Panc1 (cell line): ENCODE data around the gene UBAC2. TPM values are rescaled to one million over a fixed set of nuclear protein-coding genes. Genes with fewer than 3 reads are reported as not detected.

Source experiments
- ATAC-seq: fragments of 200-7000 bp; cut with Tn5 transposase; 2 replicates; pipeline ENCODE4 v1.9.1; 2020; ENCODE audit warnings: mild to moderate bottlenecking, moderate library complexity
- BruUV-seq: library from RNA; stranded (reverse); fragments of 400-500 nt; replicated peaks from 2 replicates; lab custom pipeline; 2021; lab: Mats Ljungman, UMichigan
- CTCF ChIA-PET: fragments of 300-600 bp; sonication (Branson Sonifier 250); formaldehyde crosslinking; loops from one replicate; lab custom pipeline; 2022; ENCODE audit warnings: antibody characterized with exemption; lab: Charles Lee
- POLR2A ChIA-PET: fragments of 300-600 bp; sonication (Branson Sonifier 250); formaldehyde crosslinking; loops from one replicate; lab custom pipeline; 2022; ENCODE audit warnings: antibody characterized with exemption; lab: Charles Lee
- DNase-seq: peaks from one replicate; pipeline ENCODE4 v3.0.0-alpha.2; 2010; ENCODE audit warnings: low read depth, low spot score
- H3K27ac ChIP-seq: 2 replicates; pipeline ENCODE4 v1.5.1; 2011; ENCODE audit warnings: mild to moderate bottlenecking, low read length, inconsistent platforms
- H3K27me3 ChIP-seq: fragments of 200-500 bp; sonication (Bioruptor generic); 2 replicates; pipeline ENCODE4 v1.6.0; 2014; ENCODE audit warnings: low read length, inconsistent platforms; ENCODE audit not compliant: control insufficient read depth, insufficient read depth
- H3K36me3 ChIP-seq: fragments of 200-500 bp; sonication (Bioruptor generic); 2 replicates; pipeline ENCODE4 v1.5.1; 2014; ENCODE audit warnings: inconsistent platforms, mild to moderate bottlenecking, low read length, moderate library complexity; ENCODE audit not compliant: control insufficient read depth, insufficient read depth
- H3K4me1 ChIP-seq: 2 replicates; pipeline ENCODE4 v1.5.1; 2011; ENCODE audit warnings: inconsistent platforms, mild to moderate bottlenecking, low read length, moderate library complexity; ENCODE audit not compliant: control insufficient read depth, insufficient read depth
- H3K4me3 ChIP-seq, 2 experiments: 2 replicates each; pipeline ENCODE4 v1.5.1; 2011 to 2012; ENCODE audit warnings: low read depth in 2 of 2, low read length in 2 of 2, mild to moderate bottlenecking in 2 of 2, inconsistent platforms in 1 of 2, moderate library complexity in 1 of 2
- H3K9me3 ChIP-seq: fragments of 200-500 bp; sonication (Bioruptor generic); 2 replicates; pipeline ENCODE4 v1.5.1; 2014; ENCODE audit warnings: low read depth, mild to moderate bottlenecking, inconsistent platforms, low read length, moderate library complexity; ENCODE audit not compliant: control insufficient read depth, insufficient read depth
- POLR2AphosphoS5 ChIP-seq: IDR thresholded peaks from 2 replicates; pipeline ENCODE4 v1.6.1; 2012; ENCODE audit warnings: mild to moderate bottlenecking, low read depth, low read length, moderate library complexity
- SIN3A ChIP-seq: IDR thresholded peaks from 2 replicates; pipeline ENCODE4 v1.6.1; 2012; ENCODE audit warnings: low read depth, mild to moderate bottlenecking, low read length, moderate library complexity, borderline replicate concordance; ENCODE audit not compliant: insufficient read depth
- TCF7L2 ChIP-seq: IDR thresholded peaks from 2 replicates; pipeline ENCODE4 v1.6.1; 2011; ENCODE audit warnings: mild to moderate bottlenecking, low read depth, low read length, inconsistent platforms
- in situ Hi-C: cut with HindIII; loops from 2 replicates; pipeline ENCODE4 v1.10.0; 2016; ENCODE audit warnings: low sequenced_read_pairs, low pct_unique_long_range_greater_than_20kb
- intact Hi-C: fragments of 100-400 bp; cut with micrococcal nuclease; formaldehyde crosslinking; loops from one replicate; pipeline ENCODE4 v1.10.0; 2022; ENCODE audit not compliant: unreplicated experiment
- total RNA-seq: library from RNA; stranded (reverse); gene quantifications from one replicate; pipeline ENCODE4 v1.2.1, GENCODE V29; 2021; ENCODE audit not compliant: unreplicated experiment
- TF ChIP-seq, protein P1 (sequence below): fragments of 450-650 bp; IDR thresholded peaks from 2 replicates; pipeline ENCODE4 v1.5.1; 2017; ENCODE audit warnings: mild to moderate bottlenecking
- TF ChIP-seq, protein P2 (sequence below), 2 experiments: IDR thresholded peaks; 2 replicates each; pipeline ENCODE4 v1.6.1; 2011 to 2012; ENCODE audit warnings: low read depth in 2 of 2, control low read depth in 1 of 2, low read length in 1 of 2, mild to moderate bottlenecking in 1 of 2, moderate library complexity in 1 of 2; ENCODE audit not compliant: insufficient read depth in 1 of 2

Gene UBAC2
- total RNA-seq, 1 experiment from 2014 or later = 40.8 TPM

DNA sequence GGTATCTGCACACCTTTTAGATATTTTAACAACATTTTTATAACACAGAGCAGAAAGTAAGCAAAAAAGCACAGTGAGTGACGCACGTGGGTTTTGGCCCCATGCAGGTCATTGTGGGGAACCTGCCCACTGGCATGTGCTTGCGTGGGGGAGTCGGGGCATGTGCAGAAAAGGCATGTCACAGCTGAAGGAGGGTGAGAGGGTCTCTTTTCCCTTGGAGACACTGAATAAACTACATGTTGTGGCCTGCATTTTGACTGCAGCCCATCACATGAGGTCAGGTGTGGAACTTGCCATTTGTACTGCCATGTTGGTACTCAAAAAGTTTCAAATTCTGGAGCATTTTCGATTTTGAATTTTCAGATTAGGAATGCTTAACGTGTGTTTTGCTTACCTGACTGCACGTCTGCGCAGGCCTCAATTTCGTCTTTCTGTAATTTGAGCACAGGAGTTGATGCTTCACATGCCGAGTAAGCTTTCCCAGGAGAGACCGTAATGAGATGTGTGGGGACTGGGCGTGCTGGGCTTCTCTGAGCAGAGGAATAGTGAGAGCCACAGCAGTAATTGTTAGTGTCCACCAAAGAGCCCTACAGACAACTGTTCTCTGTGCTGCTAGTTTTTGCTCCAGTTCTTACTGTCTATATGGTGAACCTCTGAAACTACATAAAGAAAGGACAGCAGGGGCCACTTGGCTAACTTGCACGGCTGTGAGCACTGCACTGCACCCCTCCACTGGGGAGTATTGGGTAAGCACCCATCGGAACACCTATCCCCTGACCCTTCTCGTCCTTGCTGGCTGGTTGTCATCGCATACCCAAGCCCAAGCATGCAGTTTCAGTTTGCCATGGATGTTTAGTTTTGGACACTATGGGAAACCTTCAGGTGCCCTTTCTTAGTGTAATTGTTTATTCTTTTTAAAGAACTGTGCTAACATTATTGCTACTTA lies 179.5 kb downstream of the UBAC2 start:
- no peaks in the 10 kb centered on the region for H3K4me1 ChIP-seq
- H3K27me3 ChIP-seq = no peaks in the 10 kb centered on the region
- intact Hi-C loops = no loop called here
- DNase-seq = no peak
- TF ChIP-seq POLR2AphosphoS5 (no peak), SIN3A (no peak), TCF7L2 (no peak)
- TF ChIP-seq, protein P1, sequence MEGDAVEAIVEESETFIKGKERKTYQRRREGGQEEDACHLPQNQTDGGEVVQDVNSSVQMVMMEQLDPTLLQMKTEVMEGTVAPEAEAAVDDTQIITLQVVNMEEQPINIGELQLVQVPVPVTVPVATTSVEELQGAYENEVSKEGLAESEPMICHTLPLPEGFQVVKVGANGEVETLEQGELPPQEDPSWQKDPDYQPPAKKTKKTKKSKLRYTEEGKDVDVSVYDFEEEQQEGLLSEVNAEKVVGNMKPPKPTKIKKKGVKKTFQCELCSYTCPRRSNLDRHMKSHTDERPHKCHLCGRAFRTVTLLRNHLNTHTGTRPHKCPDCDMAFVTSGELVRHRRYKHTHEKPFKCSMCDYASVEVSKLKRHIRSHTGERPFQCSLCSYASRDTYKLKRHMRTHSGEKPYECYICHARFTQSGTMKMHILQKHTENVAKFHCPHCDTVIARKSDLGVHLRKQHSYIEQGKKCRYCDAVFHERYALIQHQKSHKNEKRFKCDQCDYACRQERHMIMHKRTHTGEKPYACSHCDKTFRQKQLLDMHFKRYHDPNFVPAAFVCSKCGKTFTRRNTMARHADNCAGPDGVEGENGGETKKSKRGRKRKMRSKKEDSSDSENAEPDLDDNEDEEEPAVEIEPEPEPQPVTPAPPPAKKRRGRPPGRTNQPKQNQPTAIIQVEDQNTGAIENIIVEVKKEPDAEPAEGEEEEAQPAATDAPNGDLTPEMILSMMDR = no peak
- no peak overlapping the region for H3K4me3 ChIP-seq
- BruUV-seq = no TSS peak
- in situ Hi-C loops = no loop called here
- H3K27ac ChIP-seq = no peak overlapping the region
- ChIA-PET CTCF (no interaction called here), POLR2A (no interaction called here)
- no peaks in the 10 kb centered on the region for H3K36me3 ChIP-seq
- no peaks in the 10 kb centered on the region for H3K9me3 ChIP-seq
- ATAC-seq = no peak

DNA sequence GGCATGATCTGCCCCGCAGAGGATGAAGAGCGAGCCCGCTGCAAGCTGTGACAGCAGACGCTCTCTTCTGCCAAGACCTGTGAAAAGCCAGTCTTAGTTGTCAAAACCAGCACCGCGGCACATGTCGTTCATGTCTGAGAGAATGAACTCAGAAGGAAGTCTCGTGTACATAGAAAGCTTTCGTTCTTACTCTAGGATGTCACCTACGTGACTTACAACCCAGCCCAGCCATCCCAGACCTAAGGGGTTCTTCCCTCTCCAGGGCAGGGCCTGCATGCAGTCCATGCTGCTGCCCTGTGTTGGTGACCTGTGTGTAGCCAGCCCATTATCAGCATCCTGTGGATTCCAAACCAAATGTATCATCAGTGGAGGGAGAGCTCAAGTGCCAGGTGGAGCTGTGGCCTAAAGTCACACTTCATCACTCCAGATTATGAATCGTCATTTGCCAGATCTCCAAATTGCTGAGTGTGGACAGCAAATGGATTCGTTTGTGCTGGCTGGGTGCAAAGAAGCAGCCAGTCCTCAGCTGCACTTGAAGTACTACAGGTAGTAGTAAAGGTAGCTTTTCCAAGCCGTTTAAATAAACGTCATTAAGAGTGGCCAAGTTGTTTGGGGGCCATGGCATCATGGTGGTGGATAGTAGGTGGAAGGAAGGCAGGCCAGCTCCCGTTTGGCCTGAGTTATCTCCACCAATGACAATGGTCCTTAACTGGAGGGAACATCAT lies 180.4 kb downstream of the UBAC2 start:
- no TSS peak for BruUV-seq
- intact Hi-C loops (no loop called here), in situ Hi-C loops (no loop called here)
- CTCF ChIA-PET = no interaction called here
- H3K4me1 ChIP-seq = no peaks in the 10 kb centered on the region
- H3K36me3 ChIP-seq = no peaks in the 10 kb centered on the region
- TF ChIP-seq, protein P1 = no peak
- TF ChIP-seq, protein P2, sequence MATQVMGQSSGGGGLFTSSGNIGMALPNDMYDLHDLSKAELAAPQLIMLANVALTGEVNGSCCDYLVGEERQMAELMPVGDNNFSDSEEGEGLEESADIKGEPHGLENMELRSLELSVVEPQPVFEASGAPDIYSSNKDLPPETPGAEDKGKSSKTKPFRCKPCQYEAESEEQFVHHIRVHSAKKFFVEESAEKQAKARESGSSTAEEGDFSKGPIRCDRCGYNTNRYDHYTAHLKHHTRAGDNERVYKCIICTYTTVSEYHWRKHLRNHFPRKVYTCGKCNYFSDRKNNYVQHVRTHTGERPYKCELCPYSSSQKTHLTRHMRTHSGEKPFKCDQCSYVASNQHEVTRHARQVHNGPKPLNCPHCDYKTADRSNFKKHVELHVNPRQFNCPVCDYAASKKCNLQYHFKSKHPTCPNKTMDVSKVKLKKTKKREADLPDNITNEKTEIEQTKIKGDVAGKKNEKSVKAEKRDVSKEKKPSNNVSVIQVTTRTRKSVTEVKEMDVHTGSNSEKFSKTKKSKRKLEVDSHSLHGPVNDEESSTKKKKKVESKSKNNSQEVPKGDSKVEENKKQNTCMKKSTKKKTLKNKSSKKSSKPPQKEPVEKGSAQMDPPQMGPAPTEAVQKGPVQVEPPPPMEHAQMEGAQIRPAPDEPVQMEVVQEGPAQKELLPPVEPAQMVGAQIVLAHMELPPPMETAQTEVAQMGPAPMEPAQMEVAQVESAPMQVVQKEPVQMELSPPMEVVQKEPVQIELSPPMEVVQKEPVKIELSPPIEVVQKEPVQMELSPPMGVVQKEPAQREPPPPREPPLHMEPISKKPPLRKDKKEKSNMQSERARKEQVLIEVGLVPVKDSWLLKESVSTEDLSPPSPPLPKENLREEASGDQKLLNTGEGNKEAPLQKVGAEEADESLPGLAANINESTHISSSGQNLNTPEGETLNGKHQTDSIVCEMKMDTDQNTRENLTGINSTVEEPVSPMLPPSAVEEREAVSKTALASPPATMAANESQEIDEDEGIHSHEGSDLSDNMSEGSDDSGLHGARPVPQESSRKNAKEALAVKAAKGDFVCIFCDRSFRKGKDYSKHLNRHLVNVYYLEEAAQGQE (IDR thresholded peaks at IDR 0.05; ENCODE audit: insufficient read depth in 1 of 2, low read depth in 2 of 2, low read length in 1 of 2) = no peak
- TF ChIP-seq TCF7L2 (no peak), SIN3A (no peak), POLR2AphosphoS5 (no peak)
- no peak overlapping the region for H3K27ac ChIP-seq
- DNase-seq (no peak), ATAC-seq (no peak)
- no peak overlapping the region for H3K4me3 ChIP-seq
- POLR2A ChIA-PET = no interaction called here
- no peaks in the 10 kb centered on the region for H3K9me3 ChIP-seq
- H3K27me3 ChIP-seq = no peaks in the 10 kb centered on the region
